NCI-H1930 (cell line): ENCODE data around the gene MRPL36.
"Not testable (repeated sequence)": the region's sequence is repeated elsewhere in the genome, so short reads cannot be mapped to it uniquely, and the experiment has no call there.

Source experiments
- DNase-seq, 2 experiments: peaks; one replicate each; lab custom pipeline; 2025; lab: John Stamatoyannopoulos, UW

The MRPL36 gene

DNA sequence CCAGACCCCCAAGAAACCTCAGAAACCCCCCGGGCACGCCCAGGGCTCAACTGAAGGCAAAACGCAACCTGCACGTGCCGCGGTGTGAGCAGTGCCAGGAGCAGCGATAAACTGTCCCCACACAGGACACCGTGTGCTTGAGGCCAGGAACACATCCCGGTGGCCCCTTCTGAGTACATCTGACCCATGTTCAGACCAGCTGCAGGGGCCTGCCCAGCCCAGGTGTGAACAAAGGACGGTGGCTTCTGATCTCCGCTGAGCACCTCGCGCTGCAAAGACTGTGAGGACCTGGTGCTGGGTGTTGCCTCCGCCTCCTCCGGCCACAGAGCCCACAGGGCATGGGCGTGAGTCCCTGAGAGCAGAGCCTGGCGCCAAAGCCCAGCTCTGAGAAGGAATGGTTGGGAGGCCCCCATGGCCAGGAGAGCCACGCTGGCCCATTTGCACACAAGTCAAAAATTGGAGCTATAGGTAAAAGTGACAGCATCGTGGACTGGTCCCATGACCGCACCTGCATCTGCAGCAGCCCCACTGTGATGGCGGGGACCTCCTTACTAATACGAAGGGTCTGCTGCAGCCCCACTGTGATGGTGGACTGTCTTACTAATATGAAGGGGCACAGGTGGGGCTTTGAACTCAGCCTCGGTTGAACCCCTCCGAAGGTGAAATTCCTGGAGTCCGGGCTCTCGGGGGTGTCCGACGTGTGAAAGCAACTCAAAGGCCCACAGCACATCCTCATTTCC, 33.0 kb upstream of the MRPL36 start:
- DNase-seq, result no peak

DNA sequence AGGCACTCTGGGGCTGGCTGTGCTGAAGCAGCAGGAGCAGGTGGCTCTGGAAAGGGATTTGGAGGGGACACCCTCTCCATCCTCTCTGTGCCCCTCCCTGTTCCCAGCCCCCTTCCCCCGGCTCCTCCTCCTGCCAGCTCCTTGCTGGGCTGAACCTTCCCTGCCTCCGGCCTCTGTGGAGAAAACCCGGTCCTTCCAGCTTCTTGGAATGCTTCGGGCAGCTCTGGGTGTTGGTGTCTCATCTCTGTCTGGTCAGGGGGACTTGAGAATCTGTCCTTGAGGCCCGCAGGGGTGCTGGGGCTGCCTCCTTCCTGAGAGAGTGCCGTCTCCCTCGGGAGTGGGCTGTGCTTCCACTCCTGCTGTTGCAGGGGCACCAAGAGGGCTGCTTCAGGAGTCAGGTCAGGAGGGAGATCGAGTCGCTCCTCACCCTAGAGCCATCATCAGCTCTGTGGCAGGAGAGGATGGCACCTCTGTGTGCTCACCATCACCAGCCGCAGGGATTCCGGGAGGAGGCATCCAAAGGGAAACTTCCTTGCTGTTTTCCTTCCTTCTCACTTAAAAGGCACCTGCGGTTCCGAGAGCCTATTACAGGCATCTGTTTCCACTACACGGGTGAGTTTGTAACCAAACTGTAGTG, 32.2 kb upstream of the MRPL36 start:
- DNase-seq, result no peak

DNA sequence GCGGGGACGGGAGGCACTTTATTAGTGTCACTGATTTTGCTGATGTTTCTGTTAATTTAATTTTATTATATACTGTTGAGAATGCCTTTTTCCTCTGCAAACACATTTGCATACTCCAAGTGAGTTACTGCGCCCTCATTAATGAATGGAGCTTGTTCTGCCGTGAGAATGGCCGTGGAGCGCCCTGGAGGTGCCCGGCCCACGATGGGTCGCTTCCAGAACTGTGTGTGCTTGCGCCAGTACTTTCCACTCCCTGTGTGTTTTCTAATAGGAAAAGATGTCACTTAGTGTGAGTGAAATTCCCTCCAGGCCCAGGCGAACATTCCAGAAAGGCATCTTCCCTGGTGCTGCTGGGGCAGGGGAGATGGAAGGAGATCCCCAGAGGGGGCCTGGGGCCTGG, 31.6 kb upstream of the MRPL36 start:
- DNase-seq, result no peak

DNA sequence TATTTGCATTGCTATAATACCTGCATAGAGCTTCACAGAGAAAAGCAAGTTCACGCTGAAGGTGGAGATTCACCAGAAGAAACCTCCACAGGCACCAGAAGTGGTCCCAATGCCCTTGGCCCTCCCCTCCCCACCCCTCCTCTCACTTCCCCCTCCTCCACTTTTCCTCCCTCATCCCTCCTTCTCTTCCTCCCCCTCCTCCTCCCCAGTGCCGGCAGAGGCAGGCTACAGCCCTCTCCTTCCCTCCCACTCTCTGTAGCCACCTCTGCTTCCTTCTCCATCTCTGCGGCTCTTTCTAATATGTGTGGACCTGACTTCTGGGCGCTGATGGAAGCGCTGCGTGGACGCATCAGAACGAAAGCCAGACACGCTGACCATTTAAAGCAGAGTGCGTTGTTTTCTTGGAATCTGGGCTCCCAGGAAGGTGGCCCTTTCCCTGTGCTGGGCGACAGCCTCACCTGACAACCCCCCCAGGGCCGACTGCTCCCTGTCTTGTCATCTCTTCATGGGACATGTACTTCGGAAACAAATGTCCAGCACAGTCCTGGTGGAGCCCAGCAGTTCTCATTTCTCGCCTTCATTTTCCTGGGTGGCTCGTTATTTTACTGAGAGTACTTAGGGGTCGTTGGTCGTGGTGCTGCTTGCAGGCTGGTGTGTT, 31.1 kb upstream of the MRPL36 start:
- DNase-seq, result no peak

DNA sequence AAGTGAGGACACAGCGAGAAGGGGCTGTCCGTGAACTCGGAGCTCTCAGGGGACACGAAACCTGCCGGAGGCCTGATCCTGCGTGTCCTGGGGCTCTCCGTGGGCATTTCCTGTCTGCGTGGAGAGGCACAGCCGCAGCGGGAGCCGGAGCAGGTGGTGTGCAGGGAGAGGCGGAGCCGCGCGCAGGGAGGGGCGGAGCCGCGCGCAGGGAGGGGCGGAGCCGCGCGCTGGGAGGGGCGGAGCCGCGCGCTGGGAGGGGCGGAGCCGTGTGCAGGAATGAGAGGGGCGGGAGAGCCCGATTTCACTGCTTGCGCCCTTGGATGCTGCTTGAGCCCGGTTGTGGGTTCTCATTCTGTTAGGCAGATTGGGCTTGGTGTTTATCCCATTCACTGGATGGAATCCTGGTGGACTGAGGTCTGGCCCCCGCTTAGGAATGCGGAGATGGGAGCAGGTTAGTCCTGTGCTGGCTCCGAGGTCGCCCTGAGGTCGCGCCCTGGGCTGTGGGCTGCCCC, 28.3 kb upstream of the MRPL36 start:
- no peak for DNase-seq

DNA sequence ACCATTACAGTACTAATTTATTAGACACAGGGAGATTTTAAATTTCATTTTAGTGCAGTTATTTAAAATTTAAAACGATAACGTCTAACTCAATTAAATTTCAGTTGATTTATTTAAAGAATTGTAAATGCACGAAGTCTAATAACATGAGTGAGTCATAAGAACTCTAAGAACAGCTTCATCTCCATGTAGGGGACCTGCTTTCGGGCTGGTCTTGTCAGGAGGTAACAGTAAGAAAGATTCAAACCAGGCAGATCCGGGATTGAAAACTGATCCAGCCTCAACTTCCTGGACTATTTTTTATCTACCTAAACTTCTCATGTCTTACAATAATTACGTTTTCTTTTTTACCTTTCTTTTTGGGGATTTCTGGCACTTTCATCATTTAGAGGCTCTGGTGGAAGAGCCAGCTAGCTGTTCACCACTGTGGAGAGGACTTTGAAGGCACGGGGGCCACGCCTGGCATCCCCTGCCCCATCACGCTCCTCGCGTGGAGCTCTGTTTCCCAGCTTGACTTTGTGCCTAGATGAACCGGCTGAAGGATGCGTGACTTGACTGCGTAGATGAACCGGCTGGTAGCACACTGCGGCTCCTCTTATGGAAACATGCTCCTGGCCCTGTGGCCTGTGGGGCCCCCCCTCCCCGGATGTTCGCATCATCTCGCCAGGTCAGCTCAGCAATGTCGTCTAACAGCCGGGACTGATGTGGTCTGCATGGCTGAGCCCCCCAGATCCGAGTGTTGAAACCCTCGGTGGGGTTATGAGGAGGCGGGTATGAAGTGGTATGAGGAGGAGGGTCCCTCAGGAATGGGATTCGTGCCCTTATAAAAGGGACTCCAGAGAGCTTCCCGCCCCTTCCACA, 27.6 kb upstream of the MRPL36 start:
- no peak for DNase-seq

DNA sequence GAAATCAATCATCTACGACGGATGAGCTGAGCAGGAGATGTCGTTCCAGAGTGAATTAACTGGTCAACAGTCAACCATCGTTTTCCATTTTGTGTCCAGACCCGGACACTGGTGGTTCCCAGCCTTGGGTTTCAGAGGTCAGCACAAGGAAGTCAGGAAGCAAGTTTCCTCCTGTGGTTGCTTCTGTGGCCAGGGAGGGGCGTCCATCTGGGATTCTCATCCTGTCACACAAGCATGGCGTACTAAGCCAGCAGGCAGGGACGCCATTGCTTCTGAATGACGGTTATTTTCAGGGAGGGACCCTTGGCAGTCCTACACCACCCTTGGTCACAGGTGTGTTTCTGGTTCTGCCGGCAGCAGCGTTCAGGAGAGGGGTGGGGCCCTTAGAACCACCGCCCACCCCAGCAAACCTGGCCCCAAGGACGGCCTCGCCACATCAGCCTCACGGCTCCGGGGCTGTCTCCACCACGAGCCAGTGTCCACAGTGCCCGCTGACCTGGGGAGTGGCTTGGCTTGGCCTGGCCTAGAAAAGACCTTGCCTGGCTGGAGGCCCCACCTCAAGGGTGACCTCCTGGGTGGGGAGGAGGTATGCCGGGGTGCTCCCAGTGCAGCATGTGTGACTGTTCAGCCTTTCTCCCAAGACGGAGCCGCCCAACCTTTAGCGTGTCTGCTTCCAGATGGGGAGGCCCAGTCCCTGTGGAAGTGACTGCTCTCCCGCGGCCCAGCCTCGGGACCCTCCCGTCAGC, 26.8 kb upstream of the MRPL36 start:
- DNase-seq, result no peak

DNA sequence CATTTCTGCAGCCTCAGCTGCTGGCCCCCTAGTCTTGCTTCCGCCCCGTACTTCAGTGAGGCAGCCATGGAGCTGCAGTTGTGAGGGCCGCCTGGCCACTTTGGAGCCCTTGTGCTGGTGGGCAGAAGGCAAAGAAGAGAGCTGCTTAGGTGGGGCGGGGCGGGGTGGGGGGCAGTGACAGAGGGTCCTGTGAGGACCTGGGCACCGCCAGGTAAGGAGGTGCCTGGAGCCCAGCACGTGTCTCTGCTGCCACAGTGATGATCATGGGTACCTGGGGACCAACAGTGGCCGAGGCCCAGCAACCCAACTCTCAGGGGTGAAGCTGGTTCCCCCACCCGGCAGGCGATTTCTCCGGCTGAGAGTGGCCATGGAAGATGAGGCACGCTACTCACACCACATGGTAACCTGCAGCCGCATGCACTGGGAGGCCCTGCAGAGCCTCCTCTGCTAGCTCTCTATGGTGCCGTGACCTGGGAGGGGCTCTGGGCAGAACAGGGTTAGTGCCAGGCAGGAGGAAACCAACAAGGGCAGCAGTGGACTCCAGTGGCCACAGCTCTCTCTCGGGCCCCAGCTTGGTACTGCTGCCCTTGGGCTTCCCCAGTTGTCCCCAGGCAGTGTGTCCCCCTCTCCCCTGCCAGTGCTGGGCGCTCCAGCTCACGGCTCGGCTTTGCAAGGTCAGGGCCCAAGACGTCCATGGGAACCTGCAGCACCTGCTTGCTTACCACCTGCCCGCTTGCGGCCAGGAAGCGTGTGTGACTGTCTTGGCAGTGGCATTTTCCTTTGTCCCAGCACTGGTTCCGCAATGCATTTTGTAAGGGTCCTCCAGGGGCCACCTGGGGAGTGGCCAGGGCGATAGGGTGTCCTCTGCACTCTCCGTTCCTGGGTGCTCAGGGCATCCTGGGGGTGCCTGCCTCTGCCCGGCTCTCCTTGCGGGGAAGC, 25.5 kb upstream of the MRPL36 start:
- no peak for DNase-seq

DNA sequence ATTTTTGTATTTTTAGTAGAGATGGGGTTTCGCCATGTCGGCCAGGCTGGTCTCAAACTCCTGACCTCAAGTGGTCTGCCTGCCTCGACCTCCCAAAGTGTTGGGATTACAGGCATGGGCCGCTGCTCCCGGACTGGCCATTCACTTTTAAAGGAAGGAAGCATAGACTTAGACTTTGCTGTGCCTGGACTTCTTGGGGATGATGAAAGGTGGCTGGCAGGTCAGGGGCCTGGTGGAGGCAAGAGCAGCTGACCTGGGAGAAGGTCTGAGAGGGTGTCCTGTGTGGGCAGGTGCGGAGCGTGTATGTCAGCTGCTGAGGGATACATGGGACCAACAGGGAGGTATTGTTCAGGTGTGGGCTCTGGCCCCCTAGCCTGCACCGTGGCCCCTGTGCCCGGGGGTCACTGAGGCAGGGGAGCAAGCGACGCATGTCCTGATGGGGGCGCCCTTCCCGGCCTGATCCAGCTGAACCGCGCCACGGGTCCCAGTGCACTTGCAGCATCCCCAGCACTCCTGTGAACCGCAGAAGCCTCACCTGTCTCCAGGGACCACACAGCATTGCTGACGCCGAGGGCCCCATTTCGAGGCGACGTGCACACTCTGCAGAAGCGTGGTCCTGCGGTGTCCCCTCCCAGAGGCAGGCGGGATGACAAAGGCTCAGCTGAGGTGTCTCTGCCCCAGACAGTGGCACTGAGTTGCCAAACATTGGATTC, 24.6 kb upstream of the MRPL36 start:
- no peak for DNase-seq

DNA sequence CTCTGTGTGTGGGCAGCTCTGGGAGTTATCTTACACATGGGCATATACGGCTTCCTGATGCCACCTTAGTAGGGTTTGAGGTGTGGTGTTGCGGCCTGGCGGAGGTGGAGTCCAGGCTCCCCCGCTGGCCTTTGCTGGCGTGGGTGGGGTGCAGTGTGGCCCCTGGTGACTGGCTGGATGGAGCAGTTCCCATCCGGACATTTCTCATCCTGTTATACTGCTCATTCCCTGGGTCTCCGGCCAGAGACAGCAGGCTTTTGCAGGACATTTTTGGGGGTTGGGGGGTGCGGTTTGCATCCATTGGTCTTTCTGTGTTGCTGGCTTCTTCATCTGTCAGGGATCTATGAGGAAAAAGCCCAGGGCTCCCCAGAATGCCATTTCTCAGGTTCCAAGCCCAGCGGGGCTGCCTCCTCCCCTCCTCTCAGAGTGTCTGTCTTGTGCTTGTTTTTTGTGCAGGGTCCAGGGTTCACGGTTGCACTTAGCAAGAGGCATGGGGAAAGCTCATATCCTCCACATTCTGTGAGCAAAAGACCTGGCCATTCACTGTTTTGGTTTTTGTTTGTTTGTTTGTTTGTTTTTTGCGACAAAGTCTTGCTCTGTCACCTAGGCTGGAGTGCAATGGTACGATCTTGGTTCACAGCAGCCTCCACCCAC, 23.9 kb upstream of the MRPL36 start:
- DNase-seq, result no peak

DNA sequence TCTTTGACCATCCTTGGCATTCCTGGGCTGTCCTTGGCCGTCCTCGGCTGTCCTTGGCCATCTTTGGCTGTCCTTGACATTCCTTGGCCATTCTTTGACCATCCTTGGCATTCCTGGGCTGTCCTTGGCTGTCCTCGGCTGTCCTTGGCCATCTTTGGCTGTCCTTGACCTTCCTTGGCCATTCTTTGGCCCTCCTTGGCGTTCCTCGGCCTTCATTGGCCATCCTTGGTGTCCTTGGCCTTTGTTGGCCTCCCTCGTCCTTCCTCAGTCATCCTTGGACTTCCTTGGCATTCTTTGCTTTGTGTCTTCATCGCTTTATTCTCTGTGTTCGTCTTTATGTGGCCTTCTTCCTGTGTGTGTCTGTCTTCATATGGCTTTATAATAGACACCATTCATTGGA, 22.2 kb upstream of the MRPL36 start:
- DNase-seq, result no peak

DNA sequence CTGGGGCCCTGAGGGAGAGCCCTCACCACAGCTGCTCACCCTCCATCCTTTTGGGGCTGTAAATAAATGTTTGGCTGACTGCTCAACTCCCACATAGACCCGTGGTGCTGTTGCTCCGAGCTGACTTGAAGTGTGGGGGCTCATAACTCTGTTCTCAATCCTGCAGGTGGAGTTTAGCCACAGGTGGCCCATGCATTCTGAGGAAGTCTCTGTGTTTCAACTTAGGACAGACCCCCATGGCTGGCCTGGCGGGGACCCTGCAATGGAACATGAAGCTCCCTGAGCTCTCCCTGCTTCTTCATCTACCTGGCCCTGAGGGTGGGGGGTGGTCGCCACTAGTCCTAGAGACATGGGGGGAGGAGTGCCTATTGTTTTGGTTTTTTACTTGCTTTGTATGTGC, 21.3 kb upstream of the MRPL36 start:
- no peak for DNase-seq

DNA sequence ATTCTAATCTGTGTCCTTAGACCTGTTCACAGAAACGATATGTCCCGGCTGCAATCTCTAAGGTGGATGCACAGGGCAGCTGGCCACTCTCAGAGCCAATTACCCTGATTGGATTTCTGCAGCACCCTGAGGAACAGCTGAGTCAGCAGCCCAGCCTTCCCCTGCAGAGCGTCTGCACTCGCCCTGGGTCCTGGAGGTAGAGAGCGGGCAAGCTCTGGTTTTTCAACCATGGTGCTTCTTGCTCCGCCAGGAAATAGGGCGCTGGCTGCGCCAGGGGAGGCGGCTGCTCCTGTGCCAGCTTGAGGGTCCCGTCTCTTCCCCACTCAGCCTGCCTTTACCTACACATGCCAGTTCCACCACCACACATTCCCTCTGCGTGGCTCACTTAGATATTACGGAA, 20.7 kb upstream of the MRPL36 start:
- no peak for DNase-seq

DNA sequence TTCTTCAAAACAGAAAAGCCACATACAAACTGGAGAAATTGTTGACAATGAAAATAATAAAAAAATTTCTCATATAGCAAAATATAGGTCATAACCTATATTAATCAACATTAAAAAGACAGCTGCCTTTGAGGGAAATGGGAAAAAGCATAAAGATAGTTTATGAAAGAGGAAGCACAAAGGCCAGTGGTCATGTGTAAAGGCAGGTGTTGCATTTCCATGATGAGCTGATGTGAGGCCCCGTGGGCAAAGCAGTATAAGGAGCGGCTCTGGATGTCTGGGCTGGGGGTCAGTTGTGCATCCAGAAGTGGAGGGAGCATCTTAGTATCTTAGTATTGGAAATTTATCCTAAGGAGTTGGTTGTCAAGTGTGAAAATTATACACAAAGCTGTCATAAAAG, 19.8 kb upstream of the MRPL36 start:
- DNase-seq, result no peak

DNA sequence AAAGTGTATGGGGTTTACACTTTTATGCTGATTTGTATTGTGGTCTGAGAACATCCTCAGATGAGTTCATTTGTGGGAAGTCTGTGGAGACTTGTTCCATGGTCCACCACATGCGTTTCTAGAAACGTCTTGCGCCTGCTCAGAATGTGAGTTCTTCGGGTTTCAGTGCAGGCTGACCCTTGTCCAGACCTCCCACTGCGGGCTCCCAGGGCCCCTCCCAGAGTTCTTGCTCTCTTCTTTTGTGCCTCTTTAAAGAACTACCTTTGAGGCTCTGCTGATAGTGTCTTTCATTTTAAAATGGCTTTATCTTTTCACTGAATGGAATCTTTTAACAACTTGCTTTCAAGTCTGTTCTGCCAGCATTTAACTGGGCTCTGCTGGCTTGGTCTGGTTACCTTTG, 19.1 kb upstream of the MRPL36 start:
- no peak for DNase-seq

DNA sequence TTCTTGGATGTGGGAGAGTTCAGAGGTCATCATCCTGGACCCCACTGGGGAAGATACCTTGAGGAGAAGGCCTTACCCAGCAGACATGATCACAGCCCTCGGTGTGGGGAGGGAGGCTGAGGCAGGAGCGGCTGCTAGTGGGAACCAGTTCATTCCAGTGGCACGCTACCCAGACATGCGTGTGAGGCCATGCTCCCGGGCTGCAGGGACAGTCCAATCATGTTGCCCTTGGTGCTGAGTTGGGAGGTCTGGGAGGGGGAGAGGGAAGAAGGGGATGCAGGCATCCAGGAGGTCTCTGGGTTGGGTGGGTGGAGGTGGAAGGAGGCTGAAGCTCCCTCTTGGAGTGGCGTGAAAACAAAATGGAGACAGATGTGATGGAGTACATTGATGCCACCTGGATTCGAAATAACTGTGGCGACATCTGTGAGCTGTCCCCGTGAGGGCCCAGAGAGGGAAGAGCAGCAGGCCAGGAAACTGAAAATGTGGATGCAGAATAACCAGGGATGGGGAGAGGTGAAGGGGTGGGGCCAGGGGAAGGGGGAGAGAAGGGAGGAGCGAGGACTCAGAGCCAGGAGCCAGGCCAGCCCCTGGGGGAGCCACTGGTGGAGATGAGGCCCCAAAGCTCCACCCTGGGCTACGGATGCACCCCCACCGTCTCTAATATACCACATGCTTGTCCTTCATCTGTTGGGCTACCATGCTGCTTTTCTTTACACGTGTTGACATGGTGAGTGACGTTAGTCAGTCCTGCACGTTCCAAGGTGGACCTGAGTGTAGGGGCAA, 17.8 kb upstream of the MRPL36 start:
- no peak for DNase-seq

DNA sequence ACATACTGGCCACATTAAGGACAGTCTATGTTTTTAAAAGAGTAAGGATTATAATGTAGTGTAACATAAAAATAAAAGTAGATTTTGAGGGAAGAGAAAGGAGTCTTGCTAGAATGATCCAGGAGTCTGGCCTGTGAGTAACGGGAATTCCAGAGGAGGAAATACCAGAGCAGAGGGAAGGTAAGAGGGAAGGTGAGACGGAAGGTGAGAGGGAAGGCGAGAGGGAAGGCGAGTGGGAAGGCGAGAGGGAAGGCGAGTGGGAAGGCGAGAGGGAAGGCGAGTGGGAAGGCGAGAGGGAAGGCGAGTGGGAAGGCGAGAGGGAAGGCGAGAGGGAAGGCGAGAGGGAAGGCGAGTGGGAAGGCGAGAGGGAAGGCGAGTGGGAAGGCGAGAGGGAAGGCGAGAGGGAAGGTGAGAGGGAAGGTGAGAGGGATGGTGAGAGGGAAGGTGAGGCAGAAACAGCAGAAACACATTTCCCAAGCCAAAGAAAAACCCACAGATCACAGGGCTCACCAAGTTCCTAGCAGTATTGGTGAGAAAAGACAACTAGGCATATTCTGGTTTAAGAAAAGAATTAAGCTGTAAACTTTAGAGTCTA, 17.0 kb upstream of the MRPL36 start:
- DNase-seq, result not testable (repeated sequence)

DNA sequence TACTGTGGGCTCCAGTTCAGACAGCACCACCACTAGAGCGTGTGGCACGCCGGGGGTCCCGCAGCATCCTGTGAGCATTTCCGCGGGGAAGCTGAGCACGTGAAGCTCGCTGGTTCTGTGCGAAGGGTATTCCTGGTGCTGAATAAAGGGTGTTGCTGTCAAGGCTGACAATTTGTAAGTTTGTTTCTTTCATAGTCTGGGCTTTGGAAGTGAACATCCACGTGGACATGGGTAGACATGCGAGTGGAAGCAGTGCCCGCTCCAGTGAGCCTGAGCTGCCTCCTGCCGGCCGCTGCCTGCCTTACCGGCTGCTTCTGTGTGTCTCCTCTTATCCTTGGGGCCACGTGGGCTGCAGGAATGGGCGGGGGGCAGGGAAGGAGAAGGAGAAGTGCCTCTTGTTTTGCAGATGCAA, 16.2 kb upstream of the MRPL36 start:
- DNase-seq, result no peak
